Natural killer cell (primary cell): ENCODE results near the gene RBFOX1. TPM values are rescaled to one million over a fixed set of nuclear protein-coding genes. Genes with fewer than 3 reads are reported as not detected.

Source experiments
- ATAC-seq, 3 donors: fragments of 150-1000 bp in 2 of 3; fragments of 200-7000 bp in 1 of 3; cut with Tn5 transposase; 1 replicate in 1 of 3; 2 replicates in 2 of 3; pipeline ENCODE4 v1.10.0; 2021; ENCODE audit warnings: mild to moderate bottlenecking in 2 of 3, moderate library complexity in 2 of 3
- DNase-seq, 2 donors: peaks; one replicate each; pipeline versions ENCODE4 v3.0.0 to v3.0.0-alpha.2; 2013 to 2021; ENCODE audit warnings: mixed read lengths in 1 of 2
- H3K27ac ChIP-seq: one replicate; pipeline ENCODE4 v1.5.1; 2013; ENCODE audit warnings: mild to moderate bottlenecking, low read length
- H3K27me3 ChIP-seq: one replicate; pipeline ENCODE4 v1.6.1; 2013; ENCODE audit warnings: low read length; ENCODE audit not compliant: control insufficient read depth, insufficient read depth
- H3K36me3 ChIP-seq: one replicate; pipeline ENCODE4 v1.6.1; 2013; ENCODE audit warnings: low read length; ENCODE audit not compliant: control insufficient read depth, insufficient read depth
- H3K4me1 ChIP-seq: one replicate; pipeline ENCODE4 v1.6.1; 2013; ENCODE audit warnings: low read length; ENCODE audit not compliant: control insufficient read depth, insufficient read depth
- H3K4me3 ChIP-seq: one replicate; pipeline ENCODE4 v1.5.1; 2013; ENCODE audit warnings: low read length
- H3K9me3 ChIP-seq: one replicate; pipeline ENCODE4 v1.6.1; 2013; ENCODE audit warnings: low read length; ENCODE audit not compliant: control insufficient read depth, insufficient read depth
- H3K27ac Mint-ChIP-seq, 2 donors: one replicate each; pipeline ENCODE4 v1.8.0; 2022; ENCODE audit warnings: mild to moderate bottlenecking in 2 of 2, mixed read lengths in 2 of 2, moderate library complexity in 1 of 2
- H3K27me3 Mint-ChIP-seq, 2 donors: one replicate each; pipeline ENCODE4 v1.8.0; 2022; ENCODE audit warnings: low read depth in 2 of 2, mixed read lengths in 2 of 2
- H3K36me3 Mint-ChIP-seq: one replicate; pipeline ENCODE4 v1.8.0; 2022; ENCODE audit warnings: mixed read lengths
- H3K4me1 Mint-ChIP-seq, 2 donors: one replicate each; pipeline ENCODE4 v1.8.0; 2022; ENCODE audit warnings: mixed read lengths in 2 of 2
- H3K4me3 Mint-ChIP-seq: one replicate; pipeline ENCODE4 v1.8.0; 2022; ENCODE audit warnings: mild to moderate bottlenecking, moderate library complexity, mixed read lengths
- H3K9me3 Mint-ChIP-seq, 2 donors: one replicate each; pipeline ENCODE4 v1.8.0; 2022; ENCODE audit warnings: mixed read lengths in 2 of 2
- CTCF ChIP-seq: fragments of 200-600 bp; IDR thresholded peaks from one replicate; pipeline ENCODE4 v1.8.0; 2022; ENCODE audit warnings: antibody characterized with exemption
- WGBS: methylation state at CpG from one replicate; pipeline ENCODE4 v1.1.7; 2013; ENCODE audit warnings: missing lambda C conversion rate; ENCODE audit not compliant: insufficient coverage; 5-methylcytosine and 5-hydroxymethylcytosine counted together
- intact Hi-C: fragments of 100-400 bp; cut with micrococcal nuclease; formaldehyde crosslinking; loops from one replicate; pipeline ENCODE4 v1.14.2; 2022
- total RNA-seq, 4 donors: library from RNA; stranded (reverse); fragments of 120-200 nt in 1 of 4; gene quantifications; one replicate each; pipeline versions ENCODE4 v1.2.3 to v1.2.4, GENCODE V29; 2013 to 2022

RBFOX1 gene
- total RNA-seq, 3 donors from 2014 or later (not counting 1 experiment from before 2014, with no cell fraction given): not detected

- H3K27ac ChIP-seq: no peak overlapping the region
- DNase-seq (no peak), ATAC-seq (no peak)
- Mint-ChIP-seq H3K4me1 (no peaks in the 10 kb centered on the region), H3K36me3 (no peaks in the 10 kb centered on the region), H3K9me3 (peaks cover 4 to 5% of the 10 kb centered on the region in 2 donors), H3K27ac (no peak overlapping the region), H3K27me3 (no peaks in the 10 kb centered on the region), H3K4me3 (no peak overlapping the region)
- H3K27me3 ChIP-seq: no peaks in the 10 kb centered on the region
- 97% methylated on average over 6 of the region's 6 CpGs for WGBS
- no peaks in the 10 kb centered on the region for H3K9me3 ChIP-seq
- H3K4me3 ChIP-seq: no peak overlapping the region
- TF ChIP-seq CTCF: no peak
- H3K4me1 ChIP-seq: no peaks in the 10 kb centered on the region
- intact Hi-C loops: no loop called here
- no peaks in the 10 kb centered on the region for H3K36me3 ChIP-seq
Observed at GRCh38 chr16:7615565-7615964, 282.9 kb downstream of the RBFOX1 start.

- Histone ChIP-seq H3K27ac (no peak overlapping the region), H3K36me3 (no peaks in the 10 kb centered on the region), H3K4me3 (no peak overlapping the region), H3K27me3 (no peaks in the 10 kb centered on the region), H3K9me3 (no peaks in the 10 kb centered on the region), H3K4me1 (no peaks in the 10 kb centered on the region)
- 85% methylated on average over 13 of the region's 14 CpGs for WGBS
- Mint-ChIP-seq H3K27me3 (no peaks in the 10 kb centered on the region), H3K9me3 (peaks cover 8 to 12% of the 10 kb centered on the region in 2 donors), H3K36me3 (no peaks in the 10 kb centered on the region), H3K27ac (no peak overlapping the region), H3K4me3 (no peak overlapping the region), H3K4me1 (no peaks in the 10 kb centered on the region)
- ATAC-seq (no peak), DNase-seq (no peak)
- intact Hi-C loops: no loop called here
- no peak for TF ChIP-seq CTCF
Observed at GRCh38 chr16:7624871-7625766, 292.5 kb downstream of the RBFOX1 start.

- DNase-seq (no peak), ATAC-seq (no peak)
- Mint-ChIP-seq H3K27me3 (no peaks in the 10 kb centered on the region), H3K9me3 (peaks cover 10 to 12% of the 10 kb centered on the region in 2 donors), H3K27ac (no peak overlapping the region), H3K4me1 (no peaks in the 10 kb centered on the region), H3K36me3 (no peaks in the 10 kb centered on the region), H3K4me3 (no peak overlapping the region)
- Histone ChIP-seq H3K27ac (no peak overlapping the region), H3K4me3 (no peak overlapping the region), H3K4me1 (no peaks in the 10 kb centered on the region), H3K9me3 (no peaks in the 10 kb centered on the region), H3K27me3 (no peaks in the 10 kb centered on the region), H3K36me3 (no peaks in the 10 kb centered on the region)
- no peak for TF ChIP-seq CTCF
- WGBS: 83% methylated on average over 6 of the region's 6 CpGs
- intact Hi-C loops: no loop called here
Observed at GRCh38 chr16:7628981-7629380, 296.3 kb downstream of the RBFOX1 start.
